ENCODE data around the gene PLEKHM2.

The PLEKHM2 gene

GRCh38 chr1:15668089-15668754, 15.9 kb upstream of the PLEKHM2 start:
- ATAC-seq = no peak
- Mint-ChIP-seq H3K27me3 (no peaks in the 10 kb centered on the region), H3K9me3 (no peaks in the 10 kb centered on the region), H3K36me3 (peaks cover 7% of the 10 kb centered on the region), H3K4me3 (no peak overlapping the region), H3K27ac (no peak overlapping the region), H3K4me1 (peaks cover 15% of the 10 kb centered on the region)

DNA sequence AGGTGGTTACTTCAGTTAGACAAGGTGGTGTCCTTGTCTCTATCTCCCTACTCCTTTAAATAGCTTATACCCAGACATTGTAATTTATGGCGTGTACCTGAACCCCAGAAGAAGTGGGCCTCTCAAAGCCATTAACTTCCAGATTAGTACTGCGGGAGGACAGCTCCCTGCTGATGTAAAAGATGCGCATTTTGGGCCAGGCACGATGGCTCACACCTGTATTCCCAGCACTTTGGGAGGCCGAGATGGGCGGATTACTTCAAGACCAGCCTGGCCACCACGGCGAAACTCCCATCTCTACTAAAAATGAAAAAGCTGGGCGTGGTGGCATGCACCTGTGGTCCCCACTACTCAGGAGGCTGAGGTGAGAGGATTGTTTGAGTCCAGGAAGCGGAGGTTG, 15.0 kb upstream of the PLEKHM2 start:
- Mint-ChIP-seq H3K9me3 (no peaks in the 10 kb centered on the region), H3K27me3 (no peaks in the 10 kb centered on the region), H3K4me1 (peaks cover 15% of the 10 kb centered on the region), H3K36me3 (peaks cover 7% of the 10 kb centered on the region), H3K4me3 (no peak overlapping the region), H3K27ac (no peak overlapping the region)
- ATAC-seq = no peak

DNA sequence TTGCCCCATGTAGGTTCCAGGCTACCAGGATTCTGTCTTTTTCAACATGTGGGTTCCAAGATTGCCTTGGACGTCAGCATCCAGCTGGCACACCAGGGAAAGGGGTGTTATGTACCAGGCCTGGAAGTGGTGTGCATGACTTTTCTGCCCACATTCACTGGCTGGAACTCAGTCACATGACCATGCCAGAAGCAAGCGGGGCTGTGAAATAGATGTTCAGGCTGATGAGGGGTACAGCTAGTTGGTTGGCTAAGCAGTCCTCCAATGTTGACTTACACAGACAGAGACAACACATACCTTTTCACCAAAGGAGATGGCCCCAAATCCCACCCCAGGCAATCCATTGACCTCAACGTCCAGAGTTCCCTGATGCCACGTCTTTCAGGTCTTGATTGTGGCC, 14.3 kb upstream of the PLEKHM2 start:
- no peaks in the 10 kb centered on the region for H3K9me3 Mint-ChIP-seq
- H3K4me1 Mint-ChIP-seq = peaks cover 15% of the 10 kb centered on the region
- H3K27me3 Mint-ChIP-seq = no peaks in the 10 kb centered on the region

DNA sequence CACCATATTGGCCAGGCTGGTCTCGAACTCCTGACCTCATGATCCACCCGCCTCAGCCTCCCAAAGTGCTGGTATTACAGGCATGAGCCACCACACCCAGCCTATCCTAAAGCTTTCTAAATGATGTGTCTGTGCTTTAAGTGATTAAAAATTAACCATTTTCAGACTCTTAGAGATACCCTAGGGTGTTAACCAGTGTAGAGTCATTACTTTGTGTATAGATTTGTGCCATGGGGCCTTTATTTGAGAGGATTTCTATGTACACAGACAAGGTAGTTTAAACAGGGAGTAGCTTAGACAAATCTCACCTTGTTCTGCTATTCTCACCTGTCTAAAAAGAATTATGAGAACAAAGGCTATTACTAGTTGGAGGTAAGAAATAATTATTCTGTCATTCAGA, 12.7 kb upstream of the PLEKHM2 start:
- Mint-ChIP-seq H3K36me3 (peaks cover 7% of the 10 kb centered on the region), H3K4me1 (peaks cover 15% of the 10 kb centered on the region), H3K4me3 (no peak overlapping the region), H3K27me3 (no peaks in the 10 kb centered on the region), H3K9me3 (no peaks in the 10 kb centered on the region), H3K27ac (peak overlapping the region; percentile 46)
- ATAC-seq = no peak

More for the DNA sequence above, 14.3 kb upstream of the PLEKHM2 start:
- Mint-ChIP-seq H3K36me3 (peaks cover 7% of the 10 kb centered on the region), H3K4me3 (no peak overlapping the region), H3K27ac (no peak overlapping the region)
- ATAC-seq = no peak

GRCh38 chr1:15674386-15675159, 9.5 kb upstream of the PLEKHM2 start:
- Mint-ChIP-seq H3K9me3 (peaks cover 3% of the 10 kb centered on the region), H3K27ac (no peak overlapping the region), H3K36me3 (no peaks in the 10 kb centered on the region), H3K27me3 (no peaks in the 10 kb centered on the region), H3K4me1 (peaks cover 18% of the 10 kb centered on the region), H3K4me3 (no peak overlapping the region)
- no peak for ATAC-seq

- Mint-ChIP-seq H3K4me1 (peaks cover 22% of the 10 kb centered on the region), H3K27me3 (no peaks in the 10 kb centered on the region), H3K27ac (no peak overlapping the region), H3K9me3 (peaks cover 3% of the 10 kb centered on the region), H3K36me3 (no peaks in the 10 kb centered on the region), H3K4me3 (no peak overlapping the region)
- ATAC-seq = no peak
Observed at GRCh38 chr1:15676010-15676409, 8.1 kb upstream of the PLEKHM2 start.

- Mint-ChIP-seq H3K4me1 (peaks cover 27% of the 10 kb centered on the region), H3K36me3 (no peaks in the 10 kb centered on the region), H3K27me3 (no peaks in the 10 kb centered on the region), H3K9me3 (peaks cover 3% of the 10 kb centered on the region), H3K27ac (no peak overlapping the region), H3K4me3 (no peak overlapping the region)
- no peak for ATAC-seq
Observed at GRCh38 chr1:15676688-15677661, 7.1 kb upstream of the PLEKHM2 start.

DNA sequence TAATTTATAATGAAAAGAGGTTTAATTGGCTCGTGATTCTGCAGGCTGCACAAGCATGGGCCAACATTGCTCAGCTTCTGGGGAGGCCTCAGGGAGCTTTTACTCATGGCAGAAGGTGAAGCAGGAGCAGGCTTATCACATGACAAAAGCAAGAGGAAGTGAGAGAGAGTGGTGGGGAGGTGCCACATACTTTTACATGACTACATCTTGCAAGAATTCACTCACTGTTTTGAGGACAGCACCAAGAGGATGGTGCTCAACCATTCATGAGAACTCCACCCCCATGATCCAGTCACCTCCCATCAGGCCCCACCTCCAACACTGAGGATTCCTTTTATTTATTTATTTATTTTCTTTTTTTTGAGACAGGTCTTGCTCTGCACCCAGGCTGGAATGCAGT, 5.5 kb upstream of the PLEKHM2 start:
- Mint-ChIP-seq H3K36me3 (no peaks in the 10 kb centered on the region), H3K27ac (no peak overlapping the region)
- peak; percentile 74 for ATAC-seq

DNA sequence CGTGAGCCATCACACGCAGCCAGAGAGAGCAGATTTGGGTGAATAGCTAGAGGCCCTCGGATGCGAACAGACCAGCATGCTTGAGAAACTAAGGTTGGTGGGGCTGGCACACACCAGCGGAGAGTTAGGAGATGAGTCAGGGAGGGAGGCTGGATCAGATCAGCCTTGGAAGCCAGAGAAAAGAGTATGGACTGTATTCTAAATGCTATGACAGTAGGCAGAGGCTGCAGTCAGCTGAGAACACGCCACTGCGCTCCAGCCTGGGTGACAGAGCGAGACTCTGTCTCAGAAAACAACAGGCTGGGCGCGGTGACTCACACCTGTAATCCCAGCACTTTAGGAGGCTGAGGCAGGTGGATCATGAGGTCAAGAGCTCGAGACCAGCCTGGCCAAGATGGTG, 4.0 kb upstream of the PLEKHM2 start:
- H3K4me3 Mint-ChIP-seq = no peak overlapping the region
- H3K27me3 Mint-ChIP-seq = no peaks in the 10 kb centered on the region
- no peak for ATAC-seq
- H3K27ac Mint-ChIP-seq = peak overlapping the region; percentile 92
- peaks cover 49% of the 10 kb centered on the region for H3K4me1 Mint-ChIP-seq
- H3K9me3 Mint-ChIP-seq = peaks cover 3% of the 10 kb centered on the region
- H3K36me3 Mint-ChIP-seq = no peaks in the 10 kb centered on the region

More for the DNA sequence above, 5.5 kb upstream of the PLEKHM2 start:
- Mint-ChIP-seq H3K4me3 (no peak overlapping the region), H3K27me3 (no peaks in the 10 kb centered on the region), H3K9me3 (peaks cover 3% of the 10 kb centered on the region), H3K4me1 (peaks cover 41% of the 10 kb centered on the region)

GRCh38 chr1:15680561-15681348, 3.4 kb upstream of the PLEKHM2 start:
- Mint-ChIP-seq H3K9me3 (peaks cover 3% of the 10 kb centered on the region), H3K27ac (peak overlapping the region; percentile 92), H3K27me3 (no peaks in the 10 kb centered on the region), H3K36me3 (no peaks in the 10 kb centered on the region), H3K4me1 (peaks cover 55% of the 10 kb centered on the region), H3K4me3 (no peak overlapping the region)
- no peak for ATAC-seq

- no peaks in the 10 kb centered on the region for H3K36me3 Mint-ChIP-seq
- H3K4me3 Mint-ChIP-seq = peak overlapping the region; percentile 79
Observed at GRCh38 chr1:15681349-15682292, 2.5 kb upstream of the PLEKHM2 start.

DNA sequence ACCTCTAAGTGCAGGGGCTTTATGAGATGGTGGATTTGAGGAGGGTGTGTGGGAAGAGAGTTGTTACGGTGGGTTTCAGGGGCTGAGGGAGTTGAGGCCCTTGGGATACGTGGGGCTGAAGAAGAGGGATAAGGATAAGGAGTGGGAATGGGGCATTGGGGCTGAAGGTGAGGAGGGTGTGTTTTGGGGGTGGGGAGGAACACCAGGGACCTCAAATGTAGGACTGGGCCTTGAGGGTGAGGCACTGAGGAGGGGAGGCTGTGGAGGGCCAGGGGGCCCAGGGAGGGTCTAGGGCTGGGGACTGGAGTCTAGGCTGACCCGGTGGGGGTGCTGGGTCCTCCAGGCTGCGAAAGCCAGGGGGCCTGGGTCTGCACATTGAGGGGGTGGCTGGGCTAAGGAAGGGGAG, 1.2 kb upstream of the PLEKHM2 start:
- Mint-ChIP-seq H3K9me3 (peaks cover 3% of the 10 kb centered on the region), H3K4me1 (peaks cover 73% of the 10 kb centered on the region), H3K27ac (peak overlapping the region; percentile 92), H3K36me3 (peaks cover 5% of the 10 kb centered on the region), H3K27me3 (no peaks in the 10 kb centered on the region), H3K4me3 (peak overlapping the region; percentile 79)
- ATAC-seq = no peak

More at GRCh38 chr1:15681349-15682292, 2.5 kb upstream of the PLEKHM2 start:
- peaks cover 59% of the 10 kb centered on the region for H3K4me1 Mint-ChIP-seq
- peak overlapping the region; percentile 92 for H3K27ac Mint-ChIP-seq
- peak; percentile 80 for ATAC-seq
- H3K27me3 Mint-ChIP-seq = no peaks in the 10 kb centered on the region
- H3K9me3 Mint-ChIP-seq = peaks cover 3% of the 10 kb centered on the region

GRCh38 chr1:15683345-15684039, 628 bp upstream of the PLEKHM2 start:
- Mint-ChIP-seq H3K27ac (peak overlapping the region; percentile 92), H3K27me3 (no peaks in the 10 kb centered on the region), H3K9me3 (peaks cover 2% of the 10 kb centered on the region), H3K4me3 (peak overlapping the region; percentile 79), H3K4me1 (peaks cover 78% of the 10 kb centered on the region), H3K36me3 (peaks cover 8% of the 10 kb centered on the region)
- ATAC-seq = peak; percentile 4

All from stimulated activated memory B cell treated with anti-CD40 and anti-IgM and Interleukin-4, amounts not matched to agents 10 μg/mL and 1 μg/mL and 100 μg/mL, for 72 hours (primary cell).